ENCODE results near the gene NFILZ.

DNA sequence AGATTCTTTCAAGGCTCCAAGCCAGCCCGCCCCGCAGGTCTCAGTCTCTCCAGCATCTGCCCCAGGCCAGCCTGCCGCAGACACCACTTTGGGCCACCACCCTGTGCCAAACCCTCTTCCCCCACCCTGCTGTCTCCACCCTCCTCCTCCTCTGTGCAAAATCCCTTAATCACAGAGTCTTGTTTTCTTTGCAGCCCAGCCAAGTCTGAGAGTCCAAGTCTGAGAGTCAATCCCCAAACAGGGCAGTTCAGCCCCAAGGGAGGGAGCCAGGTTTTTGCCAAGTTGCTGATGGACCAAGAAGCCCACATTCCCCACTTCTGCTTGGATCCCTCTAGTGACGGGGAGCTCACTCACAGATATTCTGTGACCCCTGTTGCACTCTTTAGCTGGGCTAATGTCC, 23.0 kb upstream of the NFILZ start:
- TF ChIP-seq, protein P1, sequence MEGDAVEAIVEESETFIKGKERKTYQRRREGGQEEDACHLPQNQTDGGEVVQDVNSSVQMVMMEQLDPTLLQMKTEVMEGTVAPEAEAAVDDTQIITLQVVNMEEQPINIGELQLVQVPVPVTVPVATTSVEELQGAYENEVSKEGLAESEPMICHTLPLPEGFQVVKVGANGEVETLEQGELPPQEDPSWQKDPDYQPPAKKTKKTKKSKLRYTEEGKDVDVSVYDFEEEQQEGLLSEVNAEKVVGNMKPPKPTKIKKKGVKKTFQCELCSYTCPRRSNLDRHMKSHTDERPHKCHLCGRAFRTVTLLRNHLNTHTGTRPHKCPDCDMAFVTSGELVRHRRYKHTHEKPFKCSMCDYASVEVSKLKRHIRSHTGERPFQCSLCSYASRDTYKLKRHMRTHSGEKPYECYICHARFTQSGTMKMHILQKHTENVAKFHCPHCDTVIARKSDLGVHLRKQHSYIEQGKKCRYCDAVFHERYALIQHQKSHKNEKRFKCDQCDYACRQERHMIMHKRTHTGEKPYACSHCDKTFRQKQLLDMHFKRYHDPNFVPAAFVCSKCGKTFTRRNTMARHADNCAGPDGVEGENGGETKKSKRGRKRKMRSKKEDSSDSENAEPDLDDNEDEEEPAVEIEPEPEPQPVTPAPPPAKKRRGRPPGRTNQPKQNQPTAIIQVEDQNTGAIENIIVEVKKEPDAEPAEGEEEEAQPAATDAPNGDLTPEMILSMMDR (conservative IDR thresholded peaks at IDR 0.05; ENCODE audit: low read length): no peak
- no peak for TF ChIP-seq EZH2phosphoT487 (IDR thresholded peaks at IDR 0.05; ENCODE audit: borderline replicate concordance, low read depth, low read length)
